GM19239 (cell line): ENCODE data around the gene SRI.
"Not testable (repeated sequence)": the region's sequence is repeated elsewhere in the genome, so short reads cannot be mapped to it uniquely, and the experiment has no call there.

Source experiments
- DNase-seq: peaks from one replicate; pipeline ENCODE4 v3.0.0; 2011; ENCODE audit warnings: low spot score; ENCODE audit not compliant: insufficient read length
- FAIRE-seq: peaks from 2 replicates; lab custom pipeline; 2011; peaks lifted over from hg19 to GRCh38; lab: Jason Lieb, UNC

SRI gene, protein sequence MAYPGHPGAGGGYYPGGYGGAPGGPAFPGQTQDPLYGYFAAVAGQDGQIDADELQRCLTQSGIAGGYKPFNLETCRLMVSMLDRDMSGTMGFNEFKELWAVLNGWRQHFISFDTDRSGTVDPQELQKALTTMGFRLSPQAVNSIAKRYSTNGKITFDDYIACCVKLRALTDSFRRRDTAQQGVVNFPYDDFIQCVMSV

DNA sequence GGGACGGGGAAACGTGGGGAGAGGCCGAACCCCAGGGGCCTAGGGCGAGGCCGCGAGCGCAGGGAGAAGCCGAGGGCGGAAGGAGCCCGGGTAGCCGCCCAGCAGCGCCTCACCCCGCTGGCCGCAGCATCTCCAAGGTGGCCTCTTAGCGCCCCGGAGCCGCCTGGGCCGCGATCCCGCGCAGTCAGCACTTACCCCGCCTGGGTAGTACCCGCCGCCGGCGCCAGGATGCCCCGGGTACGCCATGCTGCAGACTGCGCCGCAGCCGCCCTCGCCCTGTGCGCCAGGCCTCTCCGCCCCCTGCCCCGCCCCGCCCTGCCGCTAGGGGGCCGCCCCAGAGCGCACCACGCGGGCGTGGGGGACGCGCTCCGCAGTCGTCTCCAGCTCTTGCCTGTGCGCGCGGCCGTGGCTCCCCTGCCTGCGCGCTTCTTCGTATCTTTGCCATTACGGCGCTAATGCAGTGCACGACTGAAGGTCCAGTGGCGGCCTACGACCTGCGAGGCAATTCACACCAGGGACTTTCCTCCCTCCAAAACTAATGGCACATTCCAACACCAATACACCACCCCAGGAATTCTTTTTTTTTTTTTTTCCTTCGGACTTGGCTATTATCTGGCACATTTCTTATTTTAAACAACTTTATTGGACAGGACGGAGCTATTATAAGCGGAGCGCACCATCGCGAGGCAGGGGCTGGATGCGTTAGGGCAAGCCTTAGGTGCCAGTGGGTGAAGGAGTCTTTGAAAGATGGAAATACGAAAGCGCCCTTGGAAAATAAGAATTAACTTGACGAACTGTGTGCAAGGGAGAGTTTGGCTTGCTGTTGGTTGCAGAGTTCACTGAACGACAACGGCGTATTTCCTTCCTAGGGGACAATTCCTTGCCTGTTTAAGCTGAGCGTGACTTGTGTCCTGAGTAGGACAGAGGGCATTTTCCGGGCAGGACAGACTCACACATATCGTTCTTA lies at the start of gene SRI:
SRI (minus strand) TSS at position 258 of the 967 bp plus-strand sequence; CDS start at position 246, 12 bp downstream.
- DNase-seq (peak; percentile 50), FAIRE-seq (peak; percentile 89)

DNA sequence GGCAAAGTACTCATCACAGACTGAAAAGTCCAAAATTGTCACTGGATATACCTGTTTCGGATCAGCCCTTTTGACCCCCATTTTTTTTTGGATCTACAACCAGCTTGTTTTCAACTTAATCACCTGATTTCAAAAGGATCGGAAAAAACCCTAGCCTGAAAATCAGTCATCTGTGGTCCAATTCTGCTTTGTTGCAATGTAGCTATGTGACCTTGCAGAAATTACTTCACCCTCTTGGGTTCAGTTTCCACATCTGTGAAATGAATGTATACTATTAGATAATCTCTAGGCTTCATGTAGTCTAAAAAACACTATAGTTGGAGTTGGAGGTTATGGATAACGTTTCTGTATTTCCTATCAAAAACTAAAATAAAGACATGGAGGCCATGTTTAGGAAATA lies 49.7 kb upstream of the SRI start:
- FAIRE-seq = no peak

DNA sequence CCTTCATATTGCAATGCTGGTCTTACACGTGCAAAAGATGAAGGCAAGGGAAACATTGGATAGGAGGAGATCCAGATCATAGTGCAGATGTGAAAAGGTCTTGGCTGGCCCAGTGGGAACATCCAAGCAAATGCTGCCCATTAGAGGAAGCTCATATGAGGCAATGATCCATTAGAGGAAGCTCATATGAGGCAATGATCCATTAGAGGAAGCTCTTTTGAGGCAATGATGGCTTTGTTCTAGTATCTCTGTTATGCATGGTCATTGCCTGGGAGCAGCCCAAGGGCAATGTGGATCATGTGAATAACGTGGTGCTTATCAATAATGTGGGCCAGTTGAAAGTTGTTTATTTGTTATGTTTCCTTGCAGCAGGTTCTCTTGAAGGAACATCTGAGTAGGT lies 49.0 kb upstream of the SRI start:
- no peak for DNase-seq
- no peak for FAIRE-seq

More for the DNA sequence above, 49.7 kb upstream of the SRI start:
- DNase-seq = no peak

DNA sequence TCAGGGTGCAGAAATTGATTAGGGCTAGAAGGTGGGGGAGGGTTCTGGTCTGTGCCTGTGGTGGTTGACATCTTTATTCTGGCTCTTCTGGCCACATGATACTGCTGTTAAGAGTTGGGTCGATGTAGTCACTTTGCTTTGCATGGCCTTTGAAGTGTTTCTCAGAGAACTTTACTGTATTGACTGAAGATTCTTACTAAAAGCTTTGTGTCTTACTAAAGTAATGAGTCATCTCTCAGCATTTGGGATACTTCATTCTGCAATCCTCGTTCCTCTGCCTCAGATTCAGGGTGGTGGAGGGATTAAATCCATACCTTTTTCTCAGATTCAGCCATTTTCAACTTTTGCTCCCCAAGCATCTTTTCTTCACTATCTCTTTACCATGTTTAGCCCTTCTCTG lies 48.2 kb upstream of the SRI start:
- FAIRE-seq = no peak
- DNase-seq = no peak

DNA sequence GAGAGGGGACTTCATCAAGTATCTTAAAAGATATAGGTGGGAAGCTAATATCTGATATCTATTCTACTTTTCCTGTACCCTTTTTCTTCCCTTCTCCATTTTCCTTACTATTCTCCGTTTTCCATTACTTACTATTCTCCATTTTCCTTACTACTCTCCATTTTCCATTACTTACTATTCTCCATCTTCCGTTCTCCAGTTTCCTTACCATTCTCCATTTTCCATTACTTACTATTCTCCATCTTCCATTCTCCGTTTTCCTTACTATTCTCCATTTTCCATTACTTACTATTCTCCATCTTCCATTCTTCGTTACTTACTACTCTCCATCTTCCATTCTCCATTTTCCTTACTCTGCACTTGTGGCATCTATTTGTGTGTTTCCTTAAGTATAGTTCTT lies 47.6 kb upstream of the SRI start:
- no peak for FAIRE-seq
- no peak for DNase-seq

DNA sequence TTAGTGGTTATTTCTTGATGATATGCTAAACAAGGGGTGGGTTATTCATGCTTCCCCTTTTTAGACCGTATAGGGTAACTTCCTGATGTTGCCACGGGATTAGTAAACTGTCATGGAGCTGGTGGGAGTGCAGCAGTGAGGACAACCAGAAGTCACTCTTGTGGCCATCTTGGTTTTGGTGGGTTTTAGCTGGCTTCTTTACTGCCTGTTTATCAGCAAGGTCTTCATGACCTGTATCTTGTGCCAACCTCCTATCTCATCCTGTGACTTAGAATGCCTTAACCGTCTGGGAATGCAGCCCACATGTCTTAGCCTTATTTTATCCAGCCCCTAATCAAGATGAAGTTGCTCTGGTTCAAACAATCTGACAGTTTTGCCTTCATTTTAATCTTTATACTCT lies 45.1 kb upstream of the SRI start:
- FAIRE-seq, DNase-seq: not testable (repeated sequence)

DNA sequence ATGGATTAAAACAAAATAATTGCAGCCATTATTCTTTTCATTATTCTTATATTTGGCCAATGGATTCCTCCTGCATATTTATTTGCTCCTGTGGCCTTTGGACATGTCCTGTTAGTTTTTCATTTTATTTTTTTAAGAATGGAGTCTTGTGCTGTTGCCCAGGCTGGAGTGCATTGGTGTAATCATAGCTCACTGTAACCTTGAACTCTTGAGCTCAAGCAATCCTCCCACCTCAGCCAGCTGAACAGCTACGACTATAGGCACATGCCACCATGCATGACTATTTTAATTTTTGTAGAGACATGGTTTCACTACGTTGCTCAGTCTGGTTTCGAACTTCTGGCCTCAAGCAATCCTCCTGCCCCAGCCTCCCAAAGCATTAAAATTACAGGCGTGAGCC lies 42.7 kb upstream of the SRI start:
- no peak for DNase-seq

DNA sequence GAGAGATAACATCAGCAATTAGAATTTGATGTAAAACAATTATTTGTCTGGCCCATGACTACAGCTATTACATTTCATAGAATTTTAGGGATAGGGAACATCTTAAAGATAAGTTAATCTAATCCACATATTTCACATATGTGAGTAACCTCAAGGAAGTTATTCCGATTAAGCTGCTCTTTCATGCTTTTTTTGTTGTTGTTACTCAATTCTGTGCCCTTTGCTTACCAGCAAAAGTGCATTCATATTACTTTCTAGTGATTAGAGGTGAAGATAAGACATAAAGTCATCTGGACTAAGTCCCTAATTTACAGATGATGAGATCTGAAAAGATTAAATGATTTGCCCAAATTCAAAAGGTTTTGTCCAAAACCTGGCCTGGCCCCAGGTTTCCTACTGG lies 40.9 kb upstream of the SRI start:
- no peak for DNase-seq
- FAIRE-seq = no peak

More for the DNA sequence above, 42.7 kb upstream of the SRI start:
- no peak for FAIRE-seq

DNA sequence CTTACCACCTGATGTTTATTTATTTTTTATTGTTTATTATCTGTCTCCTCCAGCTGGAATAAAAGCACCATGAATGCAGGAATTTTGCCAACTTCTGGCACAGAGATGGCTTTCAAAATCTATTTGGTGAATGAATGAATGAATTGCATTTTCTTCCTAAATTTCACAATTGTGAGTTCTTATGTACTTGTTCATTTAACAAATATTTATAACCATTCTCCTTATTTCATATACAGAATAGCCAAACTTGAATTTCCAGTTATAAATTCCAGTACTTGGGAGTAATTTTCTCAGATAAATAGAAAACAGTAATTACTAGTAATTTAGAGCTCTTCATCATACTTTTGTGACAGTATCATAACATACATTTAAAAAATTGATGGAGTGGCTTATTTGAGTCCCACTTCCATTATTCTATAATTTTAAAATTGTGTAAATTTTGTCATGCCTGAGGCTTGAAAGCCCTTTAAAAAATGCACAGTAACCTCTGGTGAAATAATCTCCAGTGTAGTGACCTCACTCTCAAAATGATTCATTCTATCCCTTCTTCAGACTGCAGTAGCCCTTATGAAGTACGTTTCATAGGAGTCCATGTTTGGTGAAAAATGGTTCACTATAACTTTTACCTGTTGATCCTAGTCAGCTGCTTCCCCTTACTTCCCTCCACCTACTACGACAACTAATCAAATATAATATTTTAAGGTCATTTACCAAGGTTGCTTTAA lies 40.0 kb upstream of the SRI start:
- DNase-seq (no peak), FAIRE-seq (no peak)

DNA sequence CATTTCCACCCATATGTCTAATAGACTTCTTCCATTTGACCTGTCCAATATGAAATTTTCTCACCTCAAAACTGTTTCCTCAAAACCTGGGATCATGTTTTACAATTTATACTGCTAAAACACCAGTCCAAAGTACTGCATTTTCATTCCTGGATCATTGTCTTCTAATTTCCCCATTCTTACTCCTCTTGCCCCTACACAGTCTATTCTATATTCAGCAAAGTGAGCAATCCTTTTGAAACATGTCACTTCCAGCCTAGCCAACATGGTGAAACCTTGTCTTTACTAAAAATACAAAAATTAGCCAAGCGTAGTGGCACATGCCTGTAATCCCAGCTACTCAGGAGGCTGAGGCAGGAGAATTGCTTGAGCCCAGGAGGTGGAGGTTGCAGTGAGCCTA lies 38.5 kb upstream of the SRI start:
- not testable (repeated sequence) for DNase-seq, FAIRE-seq

DNA sequence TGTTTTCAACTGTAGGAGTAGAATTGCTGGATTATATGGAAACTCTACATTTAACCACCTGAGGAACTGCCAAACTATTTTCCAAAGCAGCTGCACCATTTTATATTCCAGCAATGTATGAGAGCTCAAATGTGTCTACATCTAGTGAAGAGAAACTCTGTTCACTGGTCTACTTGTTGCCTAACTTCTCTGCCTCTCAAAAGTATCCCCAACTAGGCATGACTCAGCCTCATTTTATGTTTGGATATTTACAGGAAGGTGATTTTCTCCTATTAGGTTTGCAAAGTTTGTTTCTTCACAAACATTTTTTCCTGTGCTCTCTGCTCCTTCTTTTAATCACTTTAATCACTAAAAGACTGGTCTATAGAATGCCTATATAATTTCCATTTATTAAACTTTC lies 37.1 kb upstream of the SRI start:
- FAIRE-seq = no peak
- DNase-seq = no peak

DNA sequence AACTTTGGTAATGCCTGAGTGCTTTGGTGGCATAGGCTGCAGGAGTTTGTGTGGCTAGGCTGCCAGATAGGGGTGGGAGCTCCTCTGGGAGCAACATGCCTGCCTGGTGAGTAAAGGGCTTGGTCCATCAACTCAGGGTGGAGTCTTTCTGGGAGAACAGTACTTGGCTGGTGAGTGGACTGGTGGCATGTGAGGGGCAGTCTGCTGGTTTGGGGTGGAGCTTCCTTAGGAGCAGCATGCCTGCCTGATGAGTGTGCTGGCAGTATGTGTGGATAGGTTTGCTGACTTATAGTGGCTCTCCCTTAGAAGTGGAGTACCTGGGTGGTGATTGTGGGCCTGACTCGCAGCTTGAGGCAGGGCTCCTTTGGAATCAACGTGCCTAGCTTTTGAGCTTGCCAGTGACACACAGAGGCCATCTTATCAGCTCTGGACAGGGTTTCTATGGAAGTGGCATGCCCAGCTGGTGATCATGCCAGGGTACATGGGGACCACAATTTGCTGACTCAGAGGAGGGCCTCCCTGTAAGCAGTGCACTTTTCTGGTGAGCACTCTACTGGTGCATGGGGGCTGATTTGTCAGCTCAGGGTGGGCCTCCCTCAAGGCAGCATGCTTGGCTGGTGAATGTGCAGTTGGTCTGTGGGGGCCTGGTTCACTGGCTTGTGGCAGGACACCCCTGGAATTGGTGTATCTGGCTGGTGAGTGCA lies 35.0 kb upstream of the SRI start:
- no peak for DNase-seq
- FAIRE-seq = no peak

DNA sequence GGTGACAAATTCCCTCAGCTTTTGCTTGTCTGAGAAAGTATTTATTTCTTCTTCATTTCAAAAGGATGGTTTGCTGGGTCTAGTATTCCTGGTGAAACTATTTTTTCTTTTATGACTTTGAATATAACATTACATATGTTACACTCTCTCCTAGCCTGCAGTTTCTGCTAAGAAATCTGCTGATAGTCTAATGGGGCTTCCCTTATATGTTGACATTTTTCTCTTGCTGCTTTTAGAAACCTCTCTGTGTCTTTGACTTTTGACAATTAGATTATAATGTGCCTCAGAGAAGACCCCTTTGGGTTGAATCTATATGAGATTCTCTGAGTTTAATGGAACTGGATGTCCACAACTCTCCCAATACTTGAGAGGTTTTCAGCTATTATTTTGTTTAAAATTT lies 33.8 kb upstream of the SRI start:
- FAIRE-seq = no peak

DNA sequence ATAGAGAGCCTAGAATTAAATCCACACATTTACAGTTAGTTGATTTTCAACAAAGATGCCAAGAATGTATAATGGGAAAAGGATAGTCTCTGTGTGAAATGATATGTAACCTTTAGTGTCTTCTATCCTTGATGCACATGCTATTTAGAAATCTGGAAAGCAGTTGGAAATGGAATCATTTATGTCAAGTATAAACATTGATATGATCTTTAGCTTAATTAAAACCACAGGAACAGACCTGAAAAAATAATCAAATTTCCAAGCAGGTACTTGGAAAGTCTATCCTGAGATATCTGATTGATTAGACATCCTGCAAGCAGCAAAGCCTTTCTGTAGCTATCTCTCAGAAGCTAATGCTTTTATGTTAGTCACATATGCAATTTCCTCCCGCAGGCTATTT lies 24.4 kb upstream of the SRI start:
- DNase-seq = no peak
- no peak for FAIRE-seq

More for the DNA sequence above, 33.8 kb upstream of the SRI start:
- no peak for DNase-seq

DNA sequence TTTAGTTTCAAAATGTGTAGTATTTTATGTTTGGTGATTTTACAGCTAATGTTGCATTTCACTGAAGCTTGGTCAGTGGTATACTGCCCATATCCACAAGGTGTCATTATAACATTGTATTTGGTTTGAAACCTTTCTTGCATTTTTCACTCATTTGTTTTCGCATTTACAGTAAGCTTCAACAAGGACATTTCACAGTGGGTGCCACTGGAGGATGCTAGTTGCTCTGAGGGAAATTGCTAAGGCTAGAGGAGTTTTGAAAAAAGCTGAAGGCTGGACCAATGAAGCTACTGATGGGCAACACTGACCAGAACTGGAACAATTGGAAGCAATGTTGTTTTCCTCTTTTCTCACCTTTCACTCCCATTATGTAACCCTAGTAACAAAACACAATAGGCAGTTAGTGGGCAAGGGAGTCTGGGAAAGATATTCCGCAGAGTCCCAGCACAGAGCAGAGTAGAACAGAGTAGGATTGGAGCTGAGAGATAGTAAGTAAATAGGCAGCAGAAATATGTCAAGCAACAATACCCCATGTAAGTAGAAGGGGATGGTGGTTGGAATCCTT lies 23.6 kb upstream of the SRI start:
- DNase-seq (no peak), FAIRE-seq (peak; percentile 64)

DNA sequence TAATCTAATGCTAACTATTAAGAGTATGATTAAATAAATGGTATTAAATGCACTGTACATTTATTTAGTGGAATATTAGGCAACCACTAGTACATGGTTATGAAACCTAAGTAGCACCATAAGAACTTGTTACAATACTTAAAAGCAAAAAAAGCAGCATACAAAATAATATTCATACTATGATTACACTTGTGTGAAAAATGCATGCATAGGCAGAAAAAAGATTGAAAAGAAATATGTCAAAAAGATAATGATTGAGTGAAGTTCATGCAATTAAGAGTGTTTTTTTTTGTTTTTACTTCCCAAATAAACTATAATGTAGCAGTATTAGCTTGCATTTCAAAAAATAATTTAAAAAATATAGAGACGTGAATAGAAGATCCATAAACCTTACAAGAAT lies 20.0 kb upstream of the SRI start:
- FAIRE-seq (no peak), DNase-seq (no peak)

DNA sequence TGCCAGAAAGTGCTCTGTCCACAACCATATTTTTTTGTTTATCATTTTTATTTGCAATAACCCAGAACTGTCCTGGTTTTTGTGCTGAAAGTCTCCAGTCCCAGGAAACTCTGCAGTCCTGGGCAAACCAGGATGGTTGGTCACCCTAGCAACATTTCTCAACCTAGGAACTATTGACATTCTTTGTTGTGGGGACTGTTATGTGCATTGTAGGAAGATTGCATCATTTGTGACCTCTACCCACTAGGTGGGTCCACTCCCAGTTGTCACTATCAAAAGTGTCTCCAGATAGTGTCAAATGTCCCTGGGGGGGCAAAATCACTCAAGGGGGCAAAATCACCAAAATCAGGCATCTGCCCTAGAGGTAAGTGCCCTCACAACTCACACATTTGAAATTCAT lies 14.0 kb upstream of the SRI start:
- DNase-seq (no peak), FAIRE-seq (no peak)

DNA sequence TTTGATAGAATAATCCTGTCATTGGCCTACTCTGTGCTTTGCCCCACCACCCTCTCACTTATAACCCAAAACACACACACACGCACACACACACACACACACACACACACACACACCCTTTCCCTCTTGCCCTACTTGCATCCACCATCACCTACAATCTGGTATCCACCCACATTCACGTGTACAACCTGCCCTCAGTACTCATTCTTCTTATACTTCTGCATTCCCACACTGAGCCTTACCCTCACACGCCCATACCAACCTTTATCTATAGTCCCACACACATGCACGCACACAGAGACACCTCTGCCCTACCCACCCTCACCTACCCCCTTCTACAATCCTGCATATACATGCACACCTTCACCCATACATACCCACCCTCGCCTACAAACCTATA lies 10.8 kb upstream of the SRI start:
- FAIRE-seq (no peak), DNase-seq (no peak)

DNA sequence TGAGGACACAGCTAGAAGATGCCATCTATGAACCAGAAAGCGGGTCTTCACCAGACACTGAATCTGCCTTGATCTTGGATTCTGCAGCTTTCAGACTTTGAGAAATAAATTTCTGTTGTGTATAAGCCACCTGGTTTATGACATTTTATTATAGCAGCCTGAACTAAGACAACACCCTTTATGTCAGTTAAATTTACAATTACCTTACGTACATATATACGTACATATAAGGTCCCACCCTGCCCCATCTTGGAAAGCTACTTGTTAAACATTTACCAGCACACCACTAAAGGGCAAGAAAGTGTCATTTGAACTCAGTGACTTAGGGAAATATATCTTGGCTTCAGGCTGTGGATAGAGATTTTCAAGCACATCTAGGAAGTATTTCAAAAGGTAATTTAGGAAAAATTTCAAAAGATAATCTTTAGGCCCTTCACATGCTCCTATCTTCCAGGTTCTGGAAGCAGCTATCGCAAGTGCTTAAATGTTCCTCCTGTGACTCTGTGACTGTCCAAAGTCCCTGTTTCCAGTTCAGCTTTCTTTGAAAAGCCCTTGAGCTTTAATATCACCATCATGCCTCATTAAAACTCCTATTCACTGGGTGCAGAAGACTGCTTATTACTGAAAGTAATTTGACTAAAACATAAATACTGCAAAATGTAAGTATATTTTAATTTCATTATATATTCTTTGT lies 9.6 kb upstream of the SRI start:
- FAIRE-seq (peak; percentile 55), DNase-seq (no peak)
